Neural cell (in vitro differentiated cells): ENCODE results near the gene RGS3. TPM values are rescaled to one million over a fixed set of nuclear protein-coding genes. Genes with fewer than 3 reads are reported as not detected.

Experiments
- H2AFZ ChIP-seq: fragments of 200-600, 300-800 bp; sonication (generic), shearing (Covaris generic); 2 replicates; pipeline ENCODE4 v1.6.0; 2014; ENCODE audit warnings: low read depth, mild to moderate bottlenecking, antibody characterized with exemption, low read length, moderate library complexity
- H3F3A ChIP-seq: fragments of 200-600 bp; shearing (Covaris generic); 2 replicates; pipeline ENCODE4 v1.6.1; 2016; ENCODE audit warnings: mild to moderate bottlenecking, moderate library complexity, mixed read lengths, antibody characterized with exemption, low read length; ENCODE audit not compliant: insufficient read depth, poor library complexity, severe bottlenecking
- H3K27ac ChIP-seq: fragments of 200-600, 300-800 bp; sonication (generic), shearing (Covaris generic); 2 replicates; pipeline ENCODE4 v1.5.1; 2014; ENCODE audit warnings: mild to moderate bottlenecking, low read length, moderate library complexity
- H3K27me3 ChIP-seq: fragments of 300-800, 200-600 bp; sonication (generic), shearing (Covaris generic); 2 replicates; pipeline ENCODE4 v1.6.0; 2014; ENCODE audit warnings: mild to moderate bottlenecking, low read depth, low read length, moderate library complexity; ENCODE audit not compliant: insufficient read depth
- H3K36me3 ChIP-seq: fragments of 300-800, 200-600 bp; sonication (generic), shearing (Covaris generic); 2 replicates; pipeline ENCODE4 v1.5.1; 2014; ENCODE audit warnings: mild to moderate bottlenecking, antibody characterized with exemption, low read length, moderate library complexity; ENCODE audit not compliant: insufficient read depth
- H3K4me2 ChIP-seq: fragments of 300-800, 200-600 bp; sonication (generic), shearing (Covaris generic); 2 replicates; pipeline ENCODE4 v1.6.0; 2014; ENCODE audit warnings: mild to moderate bottlenecking, low read length
- H3K4me3 ChIP-seq: fragments of 300-800, 200-600 bp; sonication (generic), shearing (Covaris generic); 2 replicates; pipeline ENCODE4 v1.5.1; 2014; ENCODE audit warnings: mild to moderate bottlenecking, low read length, moderate library complexity
- H3K79me2 ChIP-seq: fragments of 200-600 bp; shearing (Covaris generic); replicated peaks from 2 replicates; pipeline ENCODE4 v1.6.0; 2014; ENCODE audit warnings: mild to moderate bottlenecking, low read length, moderate library complexity; ENCODE audit not compliant: insufficient read depth
- H3K9ac ChIP-seq: fragments of 300-800, 200-600 bp; sonication (generic), shearing (Covaris generic); 2 replicates; pipeline ENCODE4 v1.6.1; 2016; ENCODE audit warnings: mild to moderate bottlenecking, low read length, mixed read lengths
- H3K9me2 ChIP-seq: fragments of 200-600 bp; shearing (Covaris generic); 2 replicates; pipeline ENCODE4 v1.6.1; 2016; ENCODE audit warnings: mild to moderate bottlenecking, low read length, mixed read lengths; ENCODE audit not compliant: insufficient read depth
- H3K9me3 ChIP-seq: fragments of 200-600, 300-800 bp; sonication (generic), shearing (Covaris generic); 2 replicates; pipeline ENCODE4 v1.6.1; 2016; ENCODE audit warnings: mild to moderate bottlenecking, mixed run types, low read length, moderate library complexity, mixed read lengths
- H4K20me1 ChIP-seq: fragments of 200-600 bp; shearing (Covaris generic); 2 replicates; pipeline ENCODE4 v1.6.1; 2016; ENCODE audit warnings: mild to moderate bottlenecking, mixed run types; ENCODE audit not compliant: insufficient read depth
- EP300 ChIP-seq: fragments of 450-650 bp; conservative IDR thresholded peaks from 2 replicates; pipeline ENCODE4 v1.6.1; 2014; ENCODE audit warnings: antibody characterized with exemption, mild to moderate bottlenecking, moderate library complexity; ENCODE audit not compliant: poor library complexity, severe bottlenecking
- EZH2 ChIP-seq: fragments of 200-600, 300-800 bp; shearing (Covaris generic), sonication (generic); IDR thresholded peaks from 2 replicates; pipeline ENCODE4 v1.6.1; 2014; ENCODE audit warnings: antibody characterized with exemption, low read length, borderline replicate concordance, mild to moderate bottlenecking; ENCODE audit not compliant: insufficient read depth, poor library complexity, severe bottlenecking
- MXI1 ChIP-seq: fragments of 450-650 bp; conservative IDR thresholded peaks from 2 replicates; pipeline ENCODE4 v1.6.1; 2014; ENCODE audit warnings: antibody characterized with exemption, mild to moderate bottlenecking; ENCODE audit not compliant: poor library complexity, severe bottlenecking
- RAD21 ChIP-seq: fragments of 450-650 bp; conservative IDR thresholded peaks from 2 replicates; pipeline ENCODE4 v1.6.1; 2014; ENCODE audit warnings: antibody characterized with exemption, mild to moderate bottlenecking, moderate library complexity
- SMC3 ChIP-seq: fragments of 450-650 bp; conservative IDR thresholded peaks from 2 replicates; pipeline ENCODE4 v1.6.1; 2014; ENCODE audit warnings: antibody characterized with exemption, mild to moderate bottlenecking, moderate library complexity; ENCODE audit not compliant: poor library complexity
- polyA plus RNA-seq: library from polyadenylated mRNA; depleted of rRNA; stranded (reverse); fragments of >200 nt; gene quantifications from 2 replicates; pipeline ENCODE4 v1.2.3, GENCODE V29; 2014
- TF ChIP-seq, protein P1 (sequence below): IDR thresholded peaks from 2 replicates; pipeline ENCODE4 v1.6.1; 2012; ENCODE audit warnings: borderline replicate concordance

The RGS3 gene
- polyA plus RNA-seq, 1 donor from 2014 or later: 25.3 TPM

DNA sequence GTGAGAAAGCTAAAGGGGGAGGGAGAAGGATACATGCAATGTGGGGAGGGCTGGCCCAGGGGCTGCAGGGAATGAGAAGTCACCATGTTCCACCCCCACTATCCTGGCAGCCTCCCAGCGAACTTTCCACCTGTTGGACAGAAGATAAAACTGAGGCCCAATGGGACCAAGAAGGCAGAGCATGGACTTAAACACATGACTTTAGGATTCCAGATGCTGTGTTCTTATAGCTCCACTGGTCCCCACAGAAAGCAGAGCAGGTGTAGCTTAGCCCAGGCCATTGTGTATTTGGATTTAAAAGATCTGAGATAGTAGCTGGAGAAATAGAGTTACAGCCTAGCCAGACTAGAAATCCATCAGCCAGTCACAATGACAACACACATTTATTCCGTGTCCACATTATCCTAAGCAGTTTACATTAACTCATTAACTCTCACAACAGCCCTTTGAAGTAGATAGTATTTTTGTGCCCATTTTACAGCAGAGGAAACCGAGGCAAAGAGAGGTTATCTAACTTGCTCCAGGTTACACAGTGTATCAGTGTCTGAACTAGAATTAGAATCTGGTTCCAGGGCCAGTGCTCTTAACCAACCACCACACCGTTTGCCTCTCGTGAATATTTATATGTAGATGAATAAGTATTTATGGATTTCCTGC lies 121.0 kb downstream of the RGS3 start:
- Histone ChIP-seq H3K4me2 (no peak overlapping the region), H3K27me3 (no peaks in the 10 kb centered on the region), H3K27ac (no peak overlapping the region), H3K9me2 (no peaks in the 10 kb centered on the region), H3K36me3 (no peaks in the 10 kb centered on the region), H3K9me3 (no peaks in the 10 kb centered on the region), H3F3A (no peaks in the 10 kb centered on the region), H3K9ac (no peak overlapping the region), H4K20me1 (no peaks in the 10 kb centered on the region), H2AFZ (no peak overlapping the region), H3K79me2 (no peaks in the 10 kb centered on the region), H3K4me3 (no peak overlapping the region)
- TF ChIP-seq EZH2 (no peak), RAD21 (no peak), EP300 (no peak)
- TF ChIP-seq, protein P1, sequence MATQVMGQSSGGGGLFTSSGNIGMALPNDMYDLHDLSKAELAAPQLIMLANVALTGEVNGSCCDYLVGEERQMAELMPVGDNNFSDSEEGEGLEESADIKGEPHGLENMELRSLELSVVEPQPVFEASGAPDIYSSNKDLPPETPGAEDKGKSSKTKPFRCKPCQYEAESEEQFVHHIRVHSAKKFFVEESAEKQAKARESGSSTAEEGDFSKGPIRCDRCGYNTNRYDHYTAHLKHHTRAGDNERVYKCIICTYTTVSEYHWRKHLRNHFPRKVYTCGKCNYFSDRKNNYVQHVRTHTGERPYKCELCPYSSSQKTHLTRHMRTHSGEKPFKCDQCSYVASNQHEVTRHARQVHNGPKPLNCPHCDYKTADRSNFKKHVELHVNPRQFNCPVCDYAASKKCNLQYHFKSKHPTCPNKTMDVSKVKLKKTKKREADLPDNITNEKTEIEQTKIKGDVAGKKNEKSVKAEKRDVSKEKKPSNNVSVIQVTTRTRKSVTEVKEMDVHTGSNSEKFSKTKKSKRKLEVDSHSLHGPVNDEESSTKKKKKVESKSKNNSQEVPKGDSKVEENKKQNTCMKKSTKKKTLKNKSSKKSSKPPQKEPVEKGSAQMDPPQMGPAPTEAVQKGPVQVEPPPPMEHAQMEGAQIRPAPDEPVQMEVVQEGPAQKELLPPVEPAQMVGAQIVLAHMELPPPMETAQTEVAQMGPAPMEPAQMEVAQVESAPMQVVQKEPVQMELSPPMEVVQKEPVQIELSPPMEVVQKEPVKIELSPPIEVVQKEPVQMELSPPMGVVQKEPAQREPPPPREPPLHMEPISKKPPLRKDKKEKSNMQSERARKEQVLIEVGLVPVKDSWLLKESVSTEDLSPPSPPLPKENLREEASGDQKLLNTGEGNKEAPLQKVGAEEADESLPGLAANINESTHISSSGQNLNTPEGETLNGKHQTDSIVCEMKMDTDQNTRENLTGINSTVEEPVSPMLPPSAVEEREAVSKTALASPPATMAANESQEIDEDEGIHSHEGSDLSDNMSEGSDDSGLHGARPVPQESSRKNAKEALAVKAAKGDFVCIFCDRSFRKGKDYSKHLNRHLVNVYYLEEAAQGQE: no peak

GRCh38 chr9:113585085-113585442 lies 121.5 kb downstream of the RGS3 start:
- no peaks in the 10 kb centered on the region for H3K36me3 ChIP-seq
- no peaks in the 10 kb centered on the region for H4K20me1 ChIP-seq
- H3K79me2 ChIP-seq: no peaks in the 10 kb centered on the region
- H3F3A ChIP-seq: no peaks in the 10 kb centered on the region
- no peak overlapping the region for H3K4me3 ChIP-seq
- H2AFZ ChIP-seq: no peak overlapping the region
- H3K27ac ChIP-seq: no peak overlapping the region
- no peak for TF ChIP-seq RAD21
- no peaks in the 10 kb centered on the region for H3K27me3 ChIP-seq
- H3K4me2 ChIP-seq: no peak overlapping the region
- no peaks in the 10 kb centered on the region for H3K9me3 ChIP-seq
- no peaks in the 10 kb centered on the region for H3K9me2 ChIP-seq
- no peak overlapping the region for H3K9ac ChIP-seq

GRCh38 chr9:113585555-113585954 lies 122.0 kb downstream of the RGS3 start:
- no peaks in the 10 kb centered on the region for H3F3A ChIP-seq
- no peaks in the 10 kb centered on the region for H3K9me3 ChIP-seq
- H3K4me2 ChIP-seq: no peak overlapping the region
- no peak overlapping the region for H3K9ac ChIP-seq
- no peak overlapping the region for H2AFZ ChIP-seq
- H3K27me3 ChIP-seq: no peaks in the 10 kb centered on the region
- H3K36me3 ChIP-seq: no peaks in the 10 kb centered on the region
- H3K27ac ChIP-seq: no peak overlapping the region
- no peaks in the 10 kb centered on the region for H4K20me1 ChIP-seq
- no peaks in the 10 kb centered on the region for H3K79me2 ChIP-seq
- H3K4me3 ChIP-seq: no peak overlapping the region
- TF ChIP-seq SMC3 (no peak), MXI1 (no peak)
- no peaks in the 10 kb centered on the region for H3K9me2 ChIP-seq
